HepG2 (cell line): Measurements from ENCODE around the gene CTDNEP1. TPM values are rescaled to one million over a fixed set of nuclear protein-coding genes. Genes with fewer than 3 reads are reported as not detected.

ENCODE experiments used
- ATAC-seq: fragments of 200-7000 bp; cut with Tn5 transposase; 3 replicates; pipeline ENCODE4 v1.9.1; 2020; ENCODE audit warnings: mild to moderate bottlenecking, moderate library complexity
- BruUV-seq: library from RNA; stranded (reverse); fragments of 400-500 nt; replicated peaks from 2 replicates; lab custom pipeline; 2021; lab: Mats Ljungman, UMichigan
- CTCF ChIA-PET: fragments of 300-600 bp; formaldehyde crosslinking; extraction: SDS; loops from one replicate; lab custom pipeline; 2021; ENCODE audit warnings: low total read pairs, inconsistent platforms, low intra/inter-chr PET ratio; lab: Yijun Ruan, JAX
- POLR2A ChIA-PET: fragments of 350-600 bp; sonication (Branson Sonifier 250); formaldehyde crosslinking; loops from one replicate; lab custom pipeline; 2020; ENCODE audit warnings: antibody characterized with exemption, inconsistent platforms; lab: Yijun Ruan, JAX
- DNase-seq: peaks from one replicate; pipeline ENCODE4 v3.0.0-alpha.2; 2015; ENCODE audit warnings: low spot score
- FAIRE-seq: peaks from 3 replicates; lab custom pipeline; 2011; peaks lifted over from hg19 to GRCh38; lab: Jason Lieb, UNC
- H2AFZ ChIP-seq: one replicate; pipeline ENCODE4 v1.6.1; 2011; ENCODE audit warnings: low read length, inconsistent platforms
- H3K27ac ChIP-seq: fragments of 300-600 bp; 3 replicates; pipeline ENCODE4 v1.8.0; 2011; ENCODE audit warnings: mixed run types, mild to moderate bottlenecking, mixed read lengths, low read length, inconsistent platforms; ENCODE audit not compliant: insufficient read depth; ENCODE audit errors: extremely low read length
- H3K27me3 ChIP-seq, 2 experiments: fragments of 200-600 bp in 1 of 2; 2 replicates in 1 of 2; 3 replicates in 1 of 2; pipeline versions ENCODE4 v1.6.0 to v1.8.0; 2011; ENCODE audit warnings: low read length in 2 of 2, mild to moderate bottlenecking in 2 of 2, moderate library complexity in 2 of 2, inconsistent platforms in 1 of 2; ENCODE audit not compliant: insufficient read depth in 2 of 2, control insufficient read depth in 1 of 2
- H3K36me3 ChIP-seq, 2 experiments: fragments of 200-600 bp in 1 of 2; replicated peaks in 1 of 2; 2 replicates in 1 of 2; 3 replicates in 1 of 2; pipeline versions ENCODE4 v1.5.1 to v1.8.0; 2011; ENCODE audit warnings: low read length in 2 of 2, inconsistent platforms in 1 of 2; ENCODE audit not compliant: insufficient read depth in 2 of 2, control insufficient read depth in 1 of 2
- H3K4me1 ChIP-seq: 2 replicates; pipeline ENCODE4 v1.5.1; 2012; ENCODE audit warnings: low read length, inconsistent platforms; ENCODE audit not compliant: insufficient read depth
- H3K4me2 ChIP-seq: 2 replicates; pipeline ENCODE4 v1.6.0; 2011; ENCODE audit warnings: low read depth, low read length, inconsistent platforms
- H3K4me3 ChIP-seq, 3 experiments: fragments of 200-600 bp in 1 of 3; sonication (generic), shearing (Covaris generic) in 1 of 3; replicated peaks in 1 of 3; 2 replicates each; pipeline ENCODE4 v1.5.1; 2011 to 2016; ENCODE audit warnings: low read length in 3 of 3, inconsistent platforms in 2 of 3, low read depth in 2 of 3, mild to moderate bottlenecking in 2 of 3, control low read depth in 1 of 3, mixed read lengths in 1 of 3; ENCODE audit not compliant: insufficient read depth in 1 of 3
- H3K79me2 ChIP-seq: one replicate; pipeline ENCODE4 v1.6.1; 2011; ENCODE audit warnings: low read length, inconsistent platforms; ENCODE audit not compliant: insufficient read depth
- H3K9ac ChIP-seq: 2 replicates; pipeline ENCODE4 v1.6.0; 2011; ENCODE audit warnings: mild to moderate bottlenecking, low read depth, low read length, inconsistent platforms; ENCODE audit not compliant: insufficient read depth
- H3K9me3 ChIP-seq: 2 replicates; pipeline ENCODE4 v1.5.1; 2012; ENCODE audit warnings: mild to moderate bottlenecking, low read length
- H4K20me1 ChIP-seq: 2 replicates; pipeline ENCODE4 v1.6.0; 2011; ENCODE audit warnings: inconsistent platforms, mild to moderate bottlenecking, low read length, moderate library complexity; ENCODE audit not compliant: insufficient read depth
- ATAD3A ChIP-seq: sonication (generic); formaldehyde crosslinking; IDR thresholded peaks from 2 replicates; pipeline ENCODE4 v1.4.0; 2020; ENCODE audit warnings: missing genetic modification reagents
- DNMT1 ChIP-seq: sonication (generic); formaldehyde crosslinking; IDR thresholded peaks from 2 replicates; pipeline ENCODE4 v1.5.1; 2020; ENCODE audit warnings: mild to moderate bottlenecking, missing genetic modification reagents
- FOXC1 ChIP-seq: sonication (generic); formaldehyde crosslinking; IDR thresholded peaks from 2 replicates; pipeline ENCODE4 v1.8.0; 2022; ENCODE audit warnings: mild to moderate bottlenecking, missing genetic modification reagents, borderline replicate concordance
- HMG20B ChIP-seq: conservative IDR thresholded peaks from 2 replicates; pipeline ENCODE4 v1.6.1; 2016; ENCODE audit warnings: missing genetic modification reagents, missing compliant biosample characterization
- HOXD1 ChIP-seq: sonication (generic); formaldehyde crosslinking; IDR thresholded peaks from 2 replicates; pipeline ENCODE4 v1.5.0; 2020; ENCODE audit warnings: missing genetic modification reagents
- MAFG ChIP-seq: sonication (generic); formaldehyde crosslinking; IDR thresholded peaks from 2 replicates; pipeline ENCODE4 v1.5.1; 2020; ENCODE audit warnings: mild to moderate bottlenecking, missing genetic modification reagents
- PHF20 ChIP-seq: sonication (generic); formaldehyde crosslinking; IDR thresholded peaks from 2 replicates; pipeline ENCODE4 v1.5.0; 2020; ENCODE audit warnings: mild to moderate bottlenecking, missing genetic modification reagents
- SKI ChIP-seq: fragments of 450-650 bp; IDR thresholded peaks from one replicate; pipeline ENCODE4 v1.6.1; 2018; ENCODE audit warnings: mild to moderate bottlenecking; ENCODE audit not compliant: partially characterized antibody
- ZNF20 ChIP-seq: sonication (generic); formaldehyde crosslinking; IDR thresholded peaks from 2 replicates; pipeline ENCODE4 v1.4.0; 2020; ENCODE audit warnings: mild to moderate bottlenecking, moderate library complexity, missing genetic modification reagents
- ZNF326 ChIP-seq: sonication (generic); formaldehyde crosslinking; IDR thresholded peaks from 2 replicates; pipeline ENCODE4 v1.4.0; 2020; ENCODE audit warnings: missing genetic modification reagents, borderline replicate concordance
- ZNF569 ChIP-seq: sonication (generic); formaldehyde crosslinking; IDR thresholded peaks from 2 replicates; pipeline ENCODE4 v1.5.0; 2020; ENCODE audit warnings: mild to moderate bottlenecking, missing genetic modification reagents, moderate library complexity, borderline replicate concordance
- ZNF7 ChIP-seq: IDR thresholded peaks from 2 replicates; pipeline ENCODE4 v1.6.1; 2016; ENCODE audit warnings: missing biosample characterization, missing genetic modification reagents
- WGBS: methylation state at CpG from one replicate; pipeline ENCODE4 v1.1.6; 2017; ENCODE audit warnings: low lambda C conversion rate; 5-methylcytosine and 5-hydroxymethylcytosine counted together
- in situ Hi-C: cut with HindIII; loops from 2 replicates; pipeline ENCODE4 v1.10.0; 2017; ENCODE audit warnings: low pct_unique_long_range_greater_than_20kb; ENCODE audit not compliant: extremely low pct_ligation_motif_present
- intact Hi-C: fragments of 100-400 bp; cut with micrococcal nuclease; formaldehyde crosslinking; loops from one replicate; pipeline ENCODE4 v1.10.0; 2022; ENCODE audit not compliant: unreplicated experiment
- polyA plus RNA-seq, 8 experiments: library from polyadenylated mRNA; depleted of rRNA in 3 of 8; stranded (reverse) in 7 of 8; unstranded in 1 of 8; fragments of >200 nt; fragmentation: Illumina TruSeq in 4 of 8; extraction: Trizol in 4 of 8; gene quantifications; 2 replicates each; pipeline versions ENCODE4 v1.2.1 to v1.2.3, GENCODE V29; 2011 to 2016; ENCODE audit warnings: low read depth in 4 of 8, missing spikeins in 1 of 8, mixed read lengths in 1 of 8; ENCODE audit not compliant: insufficient read depth in 1 of 8
- total RNA-seq, 5 experiments: library from RNA; depleted of rRNA; stranded (reverse); fragments of >200 nt; fragmentation: Illumina TruSeq; extraction: Trizol; gene quantifications; 2 replicates each; pipeline ENCODE4 v1.2.3, GENCODE V29; 2016; ENCODE audit warnings: low read depth in 1 of 5
- TF ChIP-seq, protein P1 (sequence below): sonication (generic); formaldehyde crosslinking; IDR thresholded peaks from 2 replicates; pipeline ENCODE4 v1.4.0; 2020; ENCODE audit warnings: mild to moderate bottlenecking, missing genetic modification reagents
- TF ChIP-seq, protein P2 (sequence below): sonication (generic); formaldehyde crosslinking; IDR thresholded peaks from 2 replicates; pipeline ENCODE4 v1.4.0; 2020; ENCODE audit warnings: mild to moderate bottlenecking, missing genetic modification reagents, borderline replicate concordance

Gene CTDNEP1
- total and polyA plus RNA-seq, 2 of the 13 experiments (the other 11 are each of a cell fraction or from before 2014, with no cell fraction given), result 19.8 to 118 TPM

DNA sequence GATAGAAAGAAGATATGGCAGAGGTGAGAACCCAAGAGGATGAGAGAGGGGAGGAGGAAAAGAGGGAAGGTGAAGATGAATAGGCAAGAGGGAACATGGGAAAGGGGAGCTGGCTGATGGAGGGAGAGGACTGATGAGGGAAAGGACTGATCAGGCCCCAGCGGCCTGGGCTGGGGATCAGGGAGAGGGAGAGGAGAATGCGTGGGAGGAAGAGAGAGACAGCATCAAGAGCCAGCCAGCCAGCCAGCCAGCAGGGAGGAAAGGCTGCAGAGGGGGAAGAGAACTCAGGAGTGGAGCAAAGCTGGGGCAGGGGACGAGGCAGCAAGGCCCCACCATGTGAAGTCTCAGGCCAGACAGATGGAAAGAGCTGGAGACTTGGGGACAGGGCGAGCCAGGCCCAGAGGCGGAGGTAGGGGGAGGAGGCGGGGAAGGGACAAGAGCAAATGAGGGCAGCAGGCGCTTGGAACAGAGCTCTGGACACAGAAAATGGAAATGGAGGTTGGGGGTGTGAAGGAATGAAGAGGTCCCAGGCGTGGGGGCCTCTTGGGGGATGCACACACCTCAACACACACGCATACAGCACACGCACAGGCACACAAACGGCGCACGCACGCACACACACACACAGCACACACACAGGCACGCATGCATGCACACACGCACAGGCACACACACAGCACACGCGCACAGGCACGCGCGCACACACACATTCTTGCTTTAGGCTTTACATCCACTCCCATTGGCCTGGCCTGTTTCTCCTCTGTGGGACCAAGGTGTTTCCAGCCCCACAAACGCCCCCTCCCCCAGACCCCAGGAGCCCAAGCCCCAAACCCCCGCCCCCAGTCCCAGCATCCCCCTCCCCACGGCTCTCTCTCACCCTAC is 44.2 kb downstream of the CTDNEP1 start:
- no peak for FAIRE-seq
- BruUV-seq, result no TSS peak
- Histone ChIP-seq H3K4me2 (no peak overlapping the region), H2AFZ (no peak overlapping the region), H3K4me1 (no peaks in the 10 kb centered on the region), H3K9ac (no peak overlapping the region), H3K4me3 (no peak overlapping the region), H3K36me3 (no peaks in the 10 kb centered on the region), H4K20me1 (no peaks in the 10 kb centered on the region), H3K79me2 (no peaks in the 10 kb centered on the region), H3K27me3 (peaks cover 0 to 9% of the 10 kb centered on the region in 2 experiments; a peak in 2 of 5 replicates), H3K27ac (no peak overlapping the region), H3K9me3 (no peaks in the 10 kb centered on the region)
- CTCF ChIA-PET, result no interaction called here
- intact Hi-C loops, result no loop called here
- in situ Hi-C loops, result no loop called here
- DNase-seq, result no peak
- no peak for ATAC-seq
- TF ChIP-seq HMG20B (CRISPR knock-in tag) (no peak), ZNF7 (no peak), HOXD1 (CRISPR knock-in tag) (no peak), SKI (no peak), FOXC1 (no peak), PHF20 (CRISPR knock-in tag) (no peak), ATAD3A (CRISPR knock-in tag) (no peak), ZNF326 (no peak)
- WGBS, result 70% methylated on average over 23 of the region's 24 CpGs
- POLR2A ChIA-PET, result no interaction called here

DNA sequence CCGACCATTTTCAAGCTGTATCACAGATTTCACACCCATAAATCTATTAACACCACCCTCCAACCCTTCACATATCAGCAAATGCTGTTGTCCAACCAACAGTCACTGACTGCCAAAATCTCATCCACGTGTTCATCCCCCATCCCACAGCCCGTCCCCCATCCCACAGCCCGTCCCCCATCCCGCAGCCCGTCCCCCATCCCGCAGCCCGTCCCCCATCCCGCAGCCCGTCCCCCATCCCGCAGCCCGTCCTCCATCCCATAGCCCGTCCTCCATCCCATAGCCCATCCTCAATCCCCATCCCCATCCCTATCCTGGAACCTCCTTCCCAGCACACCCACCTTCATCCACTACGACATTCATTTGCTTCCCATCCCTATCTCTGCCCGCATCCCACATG is 46.0 kb downstream of the CTDNEP1 start:
- ATAC-seq (no peak), DNase-seq (no peak), FAIRE-seq (no peak)
- Histone ChIP-seq H3K4me2 (no peak overlapping the region), H3K79me2 (no peaks in the 10 kb centered on the region), H3K36me3 (no peaks in the 10 kb centered on the region), H3K27me3 (peaks cover 0 to 9% of the 10 kb centered on the region in 2 experiments; a peak in 2 of 5 replicates), H2AFZ (no peak overlapping the region), H3K4me1 (no peaks in the 10 kb centered on the region), H3K4me3 (no peak overlapping the region), H3K9ac (no peak overlapping the region), H3K27ac (no peak overlapping the region), H3K9me3 (no peaks in the 10 kb centered on the region), H4K20me1 (no peaks in the 10 kb centered on the region)
- WGBS, result 77% methylated on average over 15 of the region's 15 CpGs
- in situ Hi-C loops (no loop called here), intact Hi-C loops (no loop called here)
- ChIA-PET POLR2A (no interaction called here), CTCF (no interaction called here)
- BruUV-seq, result no TSS peak
- TF ChIP-seq ZNF20 (CRISPR knock-in tag) (no peak), ZNF569 (CRISPR knock-in tag) (no peak), MAFG (CRISPR knock-in tag) (no peak), DNMT1 (CRISPR knock-in tag) (no peak)
- TF ChIP-seq, protein P1, sequence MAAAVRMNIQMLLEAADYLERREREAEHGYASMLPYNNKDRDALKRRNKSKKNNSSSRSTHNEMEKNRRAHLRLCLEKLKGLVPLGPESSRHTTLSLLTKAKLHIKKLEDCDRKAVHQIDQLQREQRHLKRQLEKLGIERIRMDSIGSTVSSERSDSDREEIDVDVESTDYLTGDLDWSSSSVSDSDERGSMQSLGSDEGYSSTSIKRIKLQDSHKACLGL, result no peak
- TF ChIP-seq, protein P2, sequence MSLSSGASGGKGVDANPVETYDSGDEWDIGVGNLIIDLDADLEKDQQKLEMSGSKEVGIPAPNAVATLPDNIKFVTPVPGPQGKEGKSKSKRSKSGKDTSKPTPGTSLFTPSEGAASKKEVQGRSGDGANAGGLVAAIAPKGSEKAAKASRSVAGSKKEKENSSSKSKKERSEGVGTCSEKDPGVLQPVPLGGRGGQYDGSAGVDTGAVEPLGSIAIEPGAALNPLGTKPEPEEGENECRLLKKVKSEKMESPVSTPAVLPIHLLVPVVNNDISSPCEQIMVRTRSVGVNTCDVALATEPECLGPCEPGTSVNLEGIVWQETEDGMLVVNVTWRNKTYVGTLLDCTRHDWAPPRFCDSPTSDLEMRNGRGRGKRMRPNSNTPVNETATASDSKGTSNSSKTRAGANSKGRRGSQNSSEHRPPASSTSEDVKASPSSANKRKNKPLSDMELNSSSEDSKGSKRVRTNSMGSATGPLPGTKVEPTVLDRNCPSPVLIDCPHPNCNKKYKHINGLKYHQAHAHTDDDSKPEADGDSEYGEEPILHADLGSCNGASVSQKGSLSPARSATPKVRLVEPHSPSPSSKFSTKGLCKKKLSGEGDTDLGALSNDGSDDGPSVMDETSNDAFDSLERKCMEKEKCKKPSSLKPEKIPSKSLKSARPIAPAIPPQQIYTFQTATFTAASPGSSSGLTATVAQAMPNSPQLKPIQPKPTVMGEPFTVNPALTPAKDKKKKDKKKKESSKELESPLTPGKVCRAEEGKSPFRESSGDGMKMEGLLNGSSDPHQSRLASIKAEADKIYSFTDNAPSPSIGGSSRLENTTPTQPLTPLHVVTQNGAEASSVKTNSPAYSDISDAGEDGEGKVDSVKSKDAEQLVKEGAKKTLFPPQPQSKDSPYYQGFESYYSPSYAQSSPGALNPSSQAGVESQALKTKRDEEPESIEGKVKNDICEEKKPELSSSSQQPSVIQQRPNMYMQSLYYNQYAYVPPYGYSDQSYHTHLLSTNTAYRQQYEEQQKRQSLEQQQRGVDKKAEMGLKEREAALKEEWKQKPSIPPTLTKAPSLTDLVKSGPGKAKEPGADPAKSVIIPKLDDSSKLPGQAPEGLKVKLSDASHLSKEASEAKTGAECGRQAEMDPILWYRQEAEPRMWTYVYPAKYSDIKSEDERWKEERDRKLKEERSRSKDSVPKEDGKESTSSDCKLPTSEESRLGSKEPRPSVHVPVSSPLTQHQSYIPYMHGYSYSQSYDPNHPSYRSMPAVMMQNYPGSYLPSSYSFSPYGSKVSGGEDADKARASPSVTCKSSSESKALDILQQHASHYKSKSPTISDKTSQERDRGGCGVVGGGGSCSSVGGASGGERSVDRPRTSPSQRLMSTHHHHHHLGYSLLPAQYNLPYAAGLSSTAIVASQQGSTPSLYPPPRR (CRISPR knock-in tag), result no peak
